Gastroesophageal sphincter (tissue), 4 donors: Measurements from ENCODE around the gene PSTPIP1. TPM values are rescaled to one million over a fixed set of nuclear protein-coding genes. Genes with fewer than 3 reads are reported as not detected.
A peak's percentile ranks its signal among the peaks of the same experiment; 100 is the strongest.

Source experiments
- ATAC-seq: fragments of 150-250 bp; one replicate; pipeline ENCODE4 v1.9.1; 2016; ENCODE audit warnings: mild to moderate bottlenecking, moderate library complexity
- H3K27ac ChIP-seq, 4 donors: fragments of 200-600 bp; sonication (generic) in 3 of 4; 1 replicate in 3 of 4; 2 replicates in 1 of 4; pipeline ENCODE4 v1.5.1; 2016 to 2019
- H3K27me3 ChIP-seq: fragments of 200-600 bp; sonication (generic); one replicate; pipeline ENCODE4 v1.5.1; 2019
- H3K36me3 ChIP-seq, 2 donors: fragments of 200-600 bp; sonication (generic); one replicate each; pipeline ENCODE4 v1.5.1; 2019; ENCODE audit warnings: control low read depth in 1 of 2
- H3K4me1 ChIP-seq, 3 donors: fragments of 200-600 bp; sonication (generic); 1 replicate in 2 of 3; 2 replicates in 1 of 3; pipeline ENCODE4 v1.5.1; 2016 to 2019; ENCODE audit warnings: control low read depth in 2 of 3
- H3K4me3 ChIP-seq, 2 donors: fragments of 200-600 bp; sonication (generic); one replicate each; pipeline ENCODE4 v1.5.1; 2019; ENCODE audit warnings: mild to moderate bottlenecking in 1 of 2, moderate library complexity in 1 of 2
- H3K9me3 ChIP-seq, 3 donors: fragments of 200-600 bp; sonication (generic); one replicate each; pipeline ENCODE4 v1.5.1; 2017 to 2019; ENCODE audit warnings: control low read depth in 2 of 3
- CTCF ChIP-seq, 4 experiments: fragments of 200-600 bp in 2 of 4; fragments of 450-650 bp in 2 of 4; sonication (generic) in 1 of 4; IDR thresholded peaks; one replicate each; pipeline ENCODE4 v1.5.1; 2017 to 2019; ENCODE audit warnings: antibody characterized with exemption in 4 of 4, mild to moderate bottlenecking in 2 of 4, moderate library complexity in 2 of 4
- EP300 ChIP-seq: sonication (generic); formaldehyde crosslinking; IDR thresholded peaks from one replicate; pipeline ENCODE4 v1.6.1; 2017; ENCODE audit warnings: antibody characterized with exemption, mild to moderate bottlenecking
- POLR2A ChIP-seq, 2 donors: fragments of 450-650 bp; IDR thresholded peaks; one replicate each; pipeline ENCODE4 v1.6.1; 2017; ENCODE audit warnings: antibody characterized with exemption in 2 of 2, mild to moderate bottlenecking in 2 of 2, moderate library complexity in 1 of 2
- POLR2AphosphoS5 ChIP-seq: sonication (generic); formaldehyde crosslinking; IDR thresholded peaks from one replicate; pipeline ENCODE4 v1.6.1; 2017; ENCODE audit warnings: antibody characterized with exemption
- WGBS, 2 donors: methylation state at CpG; one replicate each; pipeline ENCODE4 v1.1.5; 2018; ENCODE audit warnings: low coverage in 1 of 2; 5-methylcytosine and 5-hydroxymethylcytosine counted together
- total RNA-seq, 4 donors: library from RNA; depleted of rRNA; stranded (reverse); fragments of >200 nt; gene quantifications; one replicate each; pipeline ENCODE4 v1.1.0, GENCODE V29; 2016

The PSTPIP1 gene
- total RNA-seq, 4 donors from 2014 or later: 7.1 to 18.2 (median 9.0) TPM

GRCh38 chr15:77021088-77021481 lies 26.2 kb downstream of the PSTPIP1 start:
- 80 to 100% methylated on average over 1 to 3 of the region's 9 CpGs for WGBS, 2 donors
- Histone ChIP-seq H3K4me1 (peaks cover 0 to 7% (median 0%) of the 10 kb centered on the region in 3 donors), H3K9me3 (no peaks in the 10 kb centered on the region), H3K27me3 (no peaks in the 10 kb centered on the region), H3K4me3 (no peak overlapping the region), H3K36me3 (no peaks in the 10 kb centered on the region), H3K27ac (no peak overlapping the region)
- no peak for ATAC-seq
- TF ChIP-seq EP300: no peak
- no peak for TF ChIP-seq CTCF (IDR thresholded peaks at IDR 0.05)
- TF ChIP-seq POLR2AphosphoS5: no peak
- no peak for TF ChIP-seq POLR2A (IDR thresholded peaks at IDR 0.05)

GRCh38 chr15:77021803-77022381 lies 27.0 kb downstream of the PSTPIP1 start:
- Histone ChIP-seq H3K27me3 (no peaks in the 10 kb centered on the region), H3K36me3 (no peaks in the 10 kb centered on the region), H3K27ac (peak overlapping the region in 1 of 4 donors; percentile 7), H3K4me1 (peaks cover 0 to 7% (median 0%) of the 10 kb centered on the region in 3 donors), H3K4me3 (no peak overlapping the region), H3K9me3 (no peaks in the 10 kb centered on the region)
- TF ChIP-seq CTCF (IDR thresholded peaks at IDR 0.05) (no peak), POLR2A (IDR thresholded peaks at IDR 0.05) (no peak), EP300 (no peak), POLR2AphosphoS5 (no peak)
- WGBS, 2 donors: 41 to 73% methylated on average over 2 to 5 of the region's 7 CpGs
- no peak for ATAC-seq

GRCh38 chr15:77022646-77023575 lies 28.0 kb downstream of the PSTPIP1 start:
- H3K9me3 ChIP-seq: no peaks in the 10 kb centered on the region
- H3K4me1 ChIP-seq: peaks cover 0 to 12% (median 0%) of the 10 kb centered on the region in 3 donors
- no peak overlapping the region for H3K27ac ChIP-seq
- TF ChIP-seq EP300 (no peak), POLR2AphosphoS5 (no peak), CTCF (IDR thresholded peaks at IDR 0.05) (no peak)
- 92 to 95% methylated on average over 8 to 10 of the region's 14 CpGs for WGBS, 2 donors
- no peak for ATAC-seq
- no peaks in the 10 kb centered on the region for H3K27me3 ChIP-seq
- no peaks in the 10 kb centered on the region for H3K36me3 ChIP-seq
- no peak overlapping the region for H3K4me3 ChIP-seq

DNA sequence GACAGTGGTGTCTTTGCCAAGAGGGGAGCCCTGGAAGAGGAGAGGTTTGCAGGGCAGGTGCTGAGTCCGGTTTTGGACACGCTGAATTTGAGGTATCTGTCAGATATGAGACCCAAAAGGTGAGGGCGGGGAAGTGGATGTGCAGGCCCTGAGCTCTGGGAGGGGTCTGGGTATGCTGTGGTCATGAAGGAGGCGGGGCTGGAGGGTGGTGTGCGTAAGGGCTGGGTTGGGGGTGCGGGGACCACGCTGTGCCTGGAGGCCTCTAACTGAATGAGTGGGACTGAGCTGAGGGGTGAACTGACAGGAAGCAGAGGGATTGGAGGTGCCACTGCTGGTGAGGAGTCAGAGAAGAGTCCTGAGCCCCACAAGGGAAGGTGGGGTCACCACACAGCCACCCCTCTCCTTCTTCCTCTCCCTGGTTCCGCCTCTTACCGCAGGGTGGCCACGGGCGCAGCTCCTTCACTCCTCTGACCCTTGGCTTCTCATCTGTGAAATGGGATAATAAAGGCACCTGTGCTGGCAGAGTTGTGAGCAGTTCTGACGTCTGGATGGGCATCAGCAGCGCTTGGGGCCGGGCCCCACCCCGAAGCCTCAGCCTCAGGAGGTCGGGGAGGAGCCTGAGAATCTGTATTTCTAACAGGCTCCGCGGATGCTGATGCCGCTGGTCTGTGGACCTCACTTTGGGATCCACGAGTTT lies 28.8 kb downstream of the PSTPIP1 start:
- Histone ChIP-seq H3K4me1 (peaks cover 0 to 19% (median 3%) of the 10 kb centered on the region in 3 donors), H3K4me3 (no peak overlapping the region), H3K36me3 (no peaks in the 10 kb centered on the region), H3K9me3 (no peaks in the 10 kb centered on the region), H3K27me3 (peaks cover 6% of the 10 kb centered on the region), H3K27ac (no peak overlapping the region)
- no peak for TF ChIP-seq EP300
- TF ChIP-seq CTCF (IDR thresholded peaks at IDR 0.05): no peak
- TF ChIP-seq POLR2AphosphoS5: no peak
- TF ChIP-seq POLR2A (IDR thresholded peaks at IDR 0.05): no peak
- no peak for ATAC-seq
- 67% methylated on average over 12 of the region's 20 CpGs; no CpG with 5 or more reads in 1 of the 2 donors for WGBS, 2 donors
